ENCODE results near the gene AKAP12. TPM values are rescaled to one million over a fixed set of nuclear protein-coding genes. Genes with fewer than 3 reads are reported as not detected.

AKAP12 gene
- total and polyA plus RNA-seq, 2 donors (not counting 1 experiment from before 2014, with no cell fraction given) = 0.04 to 0.22 TPM

- H3K27ac Mint-ChIP-seq = no peak overlapping the region
- ChIA-PET CTCF (interaction anchor here (0.9 kb wide), 1 partner anchor 32 kb away, joined by 4 read pairs; no protein-coding TSS in a partner anchor), POLR2A (no interaction called here)
- no peak overlapping the region for H3K4me3 Mint-ChIP-seq
- ATAC-seq (ENCODE audit: low read depth) (no peak), DNase-seq (no peak)
- peaks cover 19% of the 10 kb centered on the region for H3K27me3 Mint-ChIP-seq
- H3K9me3 ChIP-seq (ENCODE audit: control extremely low read depth in 1 of 3, control insufficient read depth in 2 of 3, insufficient read depth in 1 of 3, low read length in 2 of 3) = no peaks in the 10 kb centered on the region
- H3K9me3 Mint-ChIP-seq (ENCODE audit: insufficient read depth) = no peaks in the 10 kb centered on the region
- peaks cover 0 to 5% (median under 1%) of the 10 kb centered on the region in 4 experiments for H3K27me3 ChIP-seq (replicated peaks in 1 of 4; ENCODE audit: control extremely low read depth in 1 of 4, control insufficient read depth in 3 of 4, insufficient read depth in 4 of 4, low read length in 3 of 4)
- no peaks in the 10 kb centered on the region for H3K36me3 ChIP-seq (replicated peaks in 1 of 2; ENCODE audit: control extremely low read depth in 1 of 2, control insufficient read depth in 1 of 2, extremely low read depth in 1 of 2, insufficient read depth in 2 of 2, low read length in 1 of 2)
- H3K27ac ChIP-seq (ENCODE audit: low read length in 2 of 2) = no peak overlapping the region
- no peaks in the 10 kb centered on the region for H4K20me1 ChIP-seq (ENCODE audit: control insufficient read depth, insufficient read depth, low read length, poor library complexity, severe bottlenecking)
- intact Hi-C loops (cut with micrococcal nuclease) = no loop called here
- peaks cover 0 to 6% of the 10 kb centered on the region in 2 donors for H3K4me1 ChIP-seq (ENCODE audit: control insufficient read depth in 2 of 2, insufficient read depth in 2 of 2, low read length in 2 of 2)
- TF ChIP-seq, protein P1, sequence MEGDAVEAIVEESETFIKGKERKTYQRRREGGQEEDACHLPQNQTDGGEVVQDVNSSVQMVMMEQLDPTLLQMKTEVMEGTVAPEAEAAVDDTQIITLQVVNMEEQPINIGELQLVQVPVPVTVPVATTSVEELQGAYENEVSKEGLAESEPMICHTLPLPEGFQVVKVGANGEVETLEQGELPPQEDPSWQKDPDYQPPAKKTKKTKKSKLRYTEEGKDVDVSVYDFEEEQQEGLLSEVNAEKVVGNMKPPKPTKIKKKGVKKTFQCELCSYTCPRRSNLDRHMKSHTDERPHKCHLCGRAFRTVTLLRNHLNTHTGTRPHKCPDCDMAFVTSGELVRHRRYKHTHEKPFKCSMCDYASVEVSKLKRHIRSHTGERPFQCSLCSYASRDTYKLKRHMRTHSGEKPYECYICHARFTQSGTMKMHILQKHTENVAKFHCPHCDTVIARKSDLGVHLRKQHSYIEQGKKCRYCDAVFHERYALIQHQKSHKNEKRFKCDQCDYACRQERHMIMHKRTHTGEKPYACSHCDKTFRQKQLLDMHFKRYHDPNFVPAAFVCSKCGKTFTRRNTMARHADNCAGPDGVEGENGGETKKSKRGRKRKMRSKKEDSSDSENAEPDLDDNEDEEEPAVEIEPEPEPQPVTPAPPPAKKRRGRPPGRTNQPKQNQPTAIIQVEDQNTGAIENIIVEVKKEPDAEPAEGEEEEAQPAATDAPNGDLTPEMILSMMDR (IDR thresholded peaks at IDR 0.05) = no peak
- no peak overlapping the region for H3K4me3 ChIP-seq (ENCODE audit: control extremely low read depth in 1 of 5, extremely low read depth in 1 of 5, insufficient read depth in 1 of 5, low read depth in 2 of 5, low read length in 4 of 5)
- no peak overlapping the region for H2AFZ ChIP-seq (ENCODE audit: insufficient read depth, low read depth, low read length, poor library complexity, severe bottlenecking)
- no peak overlapping the region for H3K4me2 ChIP-seq (replicated peaks; ENCODE audit: low read depth, low read length, poor library complexity, severe bottlenecking)
- no peak overlapping the region for H3K9ac ChIP-seq (ENCODE audit: low read length)
- no CpG with 5 or more reads among the region's 2 CpGs for WGBS (ENCODE audit: insufficient coverage)
- no peaks in the 10 kb centered on the region for H3K79me2 ChIP-seq (ENCODE audit: control insufficient read depth, insufficient read depth, low read length)
- H3K4me1 Mint-ChIP-seq = peaks cover 4% of the 10 kb centered on the region
Observed at GRCh38 chr6:151291722-151292059, 51.9 kb downstream of the AKAP12 start.

GRCh38 chr6:151292974-151293687, 53.4 kb downstream of the AKAP12 start:
- H3K9me3 ChIP-seq (ENCODE audit: control extremely low read depth in 1 of 3, control insufficient read depth in 2 of 3, insufficient read depth in 1 of 3, low read length in 2 of 3) = no peaks in the 10 kb centered on the region
- intact Hi-C loops (cut with micrococcal nuclease) = no loop called here
- DNase-seq = no peak

More at GRCh38 chr6:151292974-151293687, 53.4 kb downstream of the AKAP12 start:
- peaks cover 22% of the 10 kb centered on the region for H3K27me3 Mint-ChIP-seq
- ATAC-seq (ENCODE audit: low read depth) = no peak
- TF ChIP-seq, protein P1 (IDR thresholded peaks at IDR 0.05) = no peak
- TF ChIP-seq EZH2 (IDR thresholded peaks at IDR 0.05; ENCODE audit: borderline replicate concordance, insufficient read depth, low read depth, low read length, poor library complexity, severe bottlenecking) = no peak
- Histone ChIP-seq H3K4me3 (ENCODE audit: control extremely low read depth in 1 of 5, extremely low read depth in 1 of 5, insufficient read depth in 1 of 5, low read depth in 2 of 5, low read length in 4 of 5) (no peak overlapping the region), H3K9ac (ENCODE audit: low read length) (no peak overlapping the region), H3K4me1 (ENCODE audit: control insufficient read depth in 2 of 2, insufficient read depth in 2 of 2, low read length in 2 of 2) (peaks cover 0 to 6% of the 10 kb centered on the region in 2 donors), H3K27ac (ENCODE audit: low read length in 2 of 2) (no peak overlapping the region), H3K79me2 (ENCODE audit: control insufficient read depth, insufficient read depth, low read length) (no peaks in the 10 kb centered on the region), H3K36me3 (replicated peaks in 1 of 2; ENCODE audit: control extremely low read depth in 1 of 2, control insufficient read depth in 1 of 2, extremely low read depth in 1 of 2, insufficient read depth in 2 of 2, low read length in 1 of 2) (no peaks in the 10 kb centered on the region), H2AFZ (ENCODE audit: insufficient read depth, low read depth, low read length, poor library complexity, severe bottlenecking) (no peak overlapping the region), H3K27me3 (replicated peaks in 1 of 4; ENCODE audit: control extremely low read depth in 1 of 4, control insufficient read depth in 3 of 4, insufficient read depth in 4 of 4, low read length in 3 of 4) (peaks cover 0 to 5% (median under 1%) of the 10 kb centered on the region in 4 experiments), H3K4me2 (replicated peaks; ENCODE audit: low read depth, low read length, poor library complexity, severe bottlenecking) (no peak overlapping the region), H4K20me1 (ENCODE audit: control insufficient read depth, insufficient read depth, low read length, poor library complexity, severe bottlenecking) (no peaks in the 10 kb centered on the region)
- H3K4me1 Mint-ChIP-seq = peaks cover 4% of the 10 kb centered on the region
- WGBS (ENCODE audit: insufficient coverage) = 85% methylated on average over 4 of the region's 5 CpGs
- CTCF ChIA-PET = interaction anchor here (1.5 kb wide), 1 partner anchor 31 kb away, joined by 4 read pairs; no protein-coding TSS in a partner anchor
- H3K4me3 Mint-ChIP-seq = no peak overlapping the region
- no peaks in the 10 kb centered on the region for H3K9me3 Mint-ChIP-seq (ENCODE audit: insufficient read depth)
- POLR2A ChIA-PET = no interaction called here
- no peak overlapping the region for H3K27ac Mint-ChIP-seq

All from B cell (primary cell).